ENCODE measurements around the gene FAF1.

DNA sequence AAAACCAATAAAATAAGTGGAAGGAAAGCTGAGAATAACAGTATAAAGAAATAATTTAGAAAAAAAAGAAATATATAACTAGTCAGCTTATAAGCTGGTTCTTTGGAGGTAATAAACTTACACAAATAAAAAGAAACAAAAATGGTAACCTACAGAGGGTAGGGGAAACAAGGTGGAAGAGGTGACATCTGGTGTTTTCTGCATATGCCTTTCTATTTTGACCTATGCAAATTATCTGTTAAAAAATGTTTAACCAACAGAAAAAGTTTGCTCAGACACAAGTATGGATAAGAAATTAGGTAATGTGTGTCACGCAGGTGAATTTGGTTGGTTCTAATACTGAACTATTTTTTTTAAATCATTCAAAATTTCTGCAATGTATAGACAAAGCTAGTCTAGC is 483.3 kb downstream of the FAF1 start:
- TF ChIP-seq EZH2phosphoT487 (IDR thresholded peaks at IDR 0.05; ENCODE audit: borderline replicate concordance, low read depth) = no peak
- TF ChIP-seq, protein P1, sequence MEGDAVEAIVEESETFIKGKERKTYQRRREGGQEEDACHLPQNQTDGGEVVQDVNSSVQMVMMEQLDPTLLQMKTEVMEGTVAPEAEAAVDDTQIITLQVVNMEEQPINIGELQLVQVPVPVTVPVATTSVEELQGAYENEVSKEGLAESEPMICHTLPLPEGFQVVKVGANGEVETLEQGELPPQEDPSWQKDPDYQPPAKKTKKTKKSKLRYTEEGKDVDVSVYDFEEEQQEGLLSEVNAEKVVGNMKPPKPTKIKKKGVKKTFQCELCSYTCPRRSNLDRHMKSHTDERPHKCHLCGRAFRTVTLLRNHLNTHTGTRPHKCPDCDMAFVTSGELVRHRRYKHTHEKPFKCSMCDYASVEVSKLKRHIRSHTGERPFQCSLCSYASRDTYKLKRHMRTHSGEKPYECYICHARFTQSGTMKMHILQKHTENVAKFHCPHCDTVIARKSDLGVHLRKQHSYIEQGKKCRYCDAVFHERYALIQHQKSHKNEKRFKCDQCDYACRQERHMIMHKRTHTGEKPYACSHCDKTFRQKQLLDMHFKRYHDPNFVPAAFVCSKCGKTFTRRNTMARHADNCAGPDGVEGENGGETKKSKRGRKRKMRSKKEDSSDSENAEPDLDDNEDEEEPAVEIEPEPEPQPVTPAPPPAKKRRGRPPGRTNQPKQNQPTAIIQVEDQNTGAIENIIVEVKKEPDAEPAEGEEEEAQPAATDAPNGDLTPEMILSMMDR (IDR thresholded peaks at IDR 0.05) = no peak
